GM19023 (cell line): ENCODE data around the gene LINGO4.
"Not testable (repeated sequence)": the region's sequence is repeated elsewhere in the genome, so short reads cannot be mapped to it uniquely, and the experiment has no call there.

Source experiments
- ATAC-seq: cut with Tn5 transposase; IDR thresholded peaks from one replicate; pipeline ENCODE4 v1.9.1; 2021; ENCODE audit warnings: mild to moderate bottlenecking, moderate library complexity; ENCODE audit not compliant: unreplicated experiment

The LINGO4 gene

GRCh38 chr1:151787689-151788088 is 17.5 kb downstream of the LINGO4 start:
- ATAC-seq, result no peak

GRCh38 chr1:151783796-151784195 is 21.4 kb downstream of the LINGO4 start:
- ATAC-seq, result no peak

GRCh38 chr1:151782741-151783140 is 22.5 kb downstream of the LINGO4 start:
- no peak for ATAC-seq

DNA sequence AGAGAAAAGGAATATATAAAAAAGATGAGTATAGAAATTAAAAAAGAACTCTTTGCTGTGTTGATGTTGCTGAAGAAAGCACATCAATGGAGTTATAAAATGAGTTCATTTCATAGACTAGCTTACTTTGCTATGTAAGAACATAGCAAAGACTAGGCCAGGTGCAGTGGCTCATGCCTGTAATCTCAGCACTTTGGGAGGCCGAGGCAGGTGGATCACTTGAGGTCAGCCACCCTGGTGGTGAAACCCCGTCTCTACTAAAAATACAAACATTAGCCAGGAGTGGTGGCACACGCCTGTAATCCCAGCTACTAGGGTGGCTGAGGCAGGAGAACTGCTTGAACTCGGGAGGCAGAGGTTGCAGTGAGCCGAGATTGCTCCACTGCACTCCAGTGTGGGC is 23.2 kb downstream of the LINGO4 start:
- not testable (repeated sequence) for ATAC-seq

GRCh38 chr1:151780736-151781135 is 24.5 kb downstream of the LINGO4 start:
- not testable (repeated sequence) for ATAC-seq

GRCh38 chr1:151779852-151780251 is 25.4 kb downstream of the LINGO4 start:
- ATAC-seq, result no peak

DNA sequence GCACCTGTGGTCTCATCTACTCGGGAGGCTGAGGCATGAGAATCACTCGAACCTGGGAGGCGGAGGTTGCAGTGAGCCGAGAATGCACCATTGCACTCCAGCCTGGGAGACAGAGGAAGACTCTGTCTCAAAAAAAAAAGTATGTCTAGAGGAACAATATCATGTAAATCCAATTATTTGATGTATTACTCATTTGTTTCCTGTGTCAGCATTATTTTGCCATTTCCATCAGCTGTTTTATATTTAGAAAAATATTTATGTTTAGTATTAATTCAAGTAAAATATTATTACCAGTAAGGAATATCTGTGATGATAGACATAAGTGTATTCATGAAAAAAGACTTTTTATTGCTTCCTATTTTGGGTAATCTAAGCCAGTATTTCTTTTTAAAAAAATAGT is 27.9 kb downstream of the LINGO4 start:
- ATAC-seq, result no peak

GRCh38 chr1:151776665-151777062 is 28.6 kb downstream of the LINGO4 start:
- no peak for ATAC-seq

GRCh38 chr1:151775894-151776664 is 29.1 kb downstream of the LINGO4 start:
- ATAC-seq, result no peak

- no peak for ATAC-seq
These were observed 30.8 kb downstream of the LINGO4 start for GRCh38 chr1:151774256-151774922.

DNA sequence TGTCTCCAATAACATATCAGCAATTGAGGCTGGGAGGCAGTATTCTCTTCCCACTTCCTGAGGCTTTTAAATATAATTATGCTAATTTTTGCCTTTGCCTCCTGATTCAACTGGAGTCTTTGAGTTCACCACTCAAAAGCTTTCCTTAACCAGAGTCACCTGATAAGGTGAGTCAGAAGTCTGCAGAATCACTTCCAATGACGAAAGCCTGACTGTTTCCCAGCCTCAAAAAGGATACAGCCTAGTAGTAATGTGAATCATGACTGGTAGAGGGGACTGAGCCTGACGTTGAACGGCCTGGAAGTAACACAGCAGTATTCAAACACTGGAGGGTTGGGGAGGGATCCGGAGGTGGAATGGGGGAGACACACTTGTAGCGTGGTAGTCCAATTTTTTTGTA is 31.5 kb downstream of the LINGO4 start:
- ATAC-seq, result no peak

GRCh38 chr1:151769270-151769669 is 35.9 kb downstream of the LINGO4 start:
- ATAC-seq, result not testable (repeated sequence)

DNA sequence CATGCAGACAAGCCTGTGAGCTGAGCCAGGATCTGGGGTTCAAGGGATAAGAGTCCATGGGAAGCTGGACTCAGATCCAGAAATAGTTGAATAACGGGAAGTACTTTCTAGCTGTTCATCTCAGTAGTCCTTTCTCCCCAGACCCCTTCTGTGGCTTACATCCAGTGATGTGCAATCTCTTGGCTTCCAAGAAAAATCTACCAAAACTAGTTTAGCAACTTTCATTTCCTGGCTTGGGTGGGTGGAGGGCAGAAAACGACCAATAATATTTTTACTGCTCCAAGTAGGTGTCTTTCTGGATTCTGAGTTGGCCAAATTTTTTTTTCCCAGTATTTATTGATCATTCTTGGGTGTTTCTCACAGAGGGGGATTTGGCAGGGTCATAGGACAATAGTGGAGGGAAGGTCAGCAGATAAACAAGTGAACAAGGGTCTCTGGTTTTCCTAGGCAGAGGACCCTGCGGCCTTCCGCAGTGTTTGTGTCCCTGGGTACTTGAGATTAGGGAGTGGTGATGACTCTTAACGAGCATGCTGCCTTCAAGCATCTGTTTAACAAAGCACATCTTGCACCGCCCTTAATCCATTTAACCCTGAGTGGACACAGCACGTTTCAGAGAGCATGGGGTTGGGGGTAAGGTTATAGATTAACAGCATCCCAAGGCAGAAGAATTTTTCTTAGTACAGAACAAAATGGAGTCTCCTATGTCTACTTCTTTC is 36.7 kb downstream of the LINGO4 start:
- not testable (repeated sequence) for ATAC-seq

GRCh38 chr1:151763990-151764389 is 41.2 kb downstream of the LINGO4 start:
- no peak for ATAC-seq

- peak; percentile 98 for ATAC-seq
These were observed 42.0 kb downstream of the LINGO4 start, which contains the start of gene MRPL9 for GRCh38 chr1:151762941-151763921. Gene MRPL9, minus strand, starts transcription at chr1:151763496. Its CDS starts 17 bp downstream, at chr1:151763479.

- no peak for ATAC-seq
These were observed 44.4 kb downstream of the LINGO4 start for GRCh38 chr1:151760597-151761385.

DNA sequence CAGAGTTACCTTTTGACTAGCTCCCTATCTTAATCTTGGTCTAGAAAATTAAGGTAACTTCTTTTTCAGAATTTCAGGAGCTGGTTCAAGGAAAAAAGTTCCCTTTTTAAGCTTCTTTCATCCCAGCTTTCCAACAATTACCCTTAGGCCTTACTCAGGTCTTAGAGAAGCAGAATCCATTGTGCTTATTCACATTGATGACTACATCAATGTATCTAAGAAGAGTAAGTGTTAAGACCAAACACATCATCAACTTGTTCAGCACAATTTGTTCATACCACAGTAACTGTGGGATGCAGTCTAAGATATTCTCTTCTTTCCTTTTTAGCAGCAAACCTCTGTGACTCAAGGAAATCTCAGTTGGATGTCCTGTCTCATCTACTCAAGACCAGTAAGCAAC is 46.0 kb downstream of the LINGO4 start:
- no peak for ATAC-seq

DNA sequence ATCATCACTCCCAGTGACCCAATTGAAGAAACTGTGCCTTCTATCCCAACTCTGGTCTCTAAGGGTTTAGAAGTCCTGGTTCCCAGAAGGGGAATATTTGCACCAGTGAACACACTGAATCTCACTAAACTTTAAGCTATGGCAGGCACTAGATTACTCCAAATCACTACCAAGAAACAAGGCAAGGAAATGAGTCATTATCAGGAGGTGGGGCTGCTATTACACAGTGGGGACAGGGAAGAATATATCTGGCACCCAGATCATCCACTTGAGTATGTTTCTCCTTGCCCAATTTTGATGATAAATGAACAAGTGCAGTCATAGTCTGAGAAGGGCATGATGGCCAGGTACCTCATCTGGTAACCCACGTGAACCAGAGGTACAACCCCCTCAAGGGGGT is 48.9 kb downstream of the LINGO4 start:
- ATAC-seq, result no peak
